ENCODE results near the gene MMP28.
A peak's percentile ranks its signal among the peaks of the same experiment; 100 is the strongest.

Gene MMP28

GRCh38 chr17:35795007-35795870, at the start of gene MMP28:
Gene MMP28 (minus strand): TSS chr17:35795641. CDS start chr17:35795377, 264 bp downstream.
- peak; percentile 68 for DNase-seq

GRCh38 chr17:35844547-35844946, 49.1 kb upstream of the MMP28 start:
- no peak for DNase-seq

- DNase-seq, result no peak
These were observed 48.3 kb upstream of the MMP28 start for GRCh38 chr17:35843698-35844097.

GRCh38 chr17:35842239-35842638, 46.8 kb upstream of the MMP28 start:
- DNase-seq, result no peak

GRCh38 chr17:35841505-35841904, 46.1 kb upstream of the MMP28 start:
- DNase-seq, result no peak

- DNase-seq, result no peak
These were observed 45.7 kb upstream of the MMP28 start for GRCh38 chr17:35841101-35841500.

- DNase-seq, result no peak
These were observed 29.8 kb upstream of the MMP28 start for GRCh38 chr17:35825206-35825605.

GRCh38 chr17:35821308-35821707, 25.9 kb upstream of the MMP28 start:
- DNase-seq, result no peak

- DNase-seq, result no peak
These were observed 24.0 kb upstream of the MMP28 start for GRCh38 chr17:35819455-35819854.

- no peak for DNase-seq
These were observed 21.8 kb upstream of the MMP28 start for GRCh38 chr17:35817196-35817595.

GRCh38 chr17:35816723-35817122, 21.3 kb upstream of the MMP28 start:
- DNase-seq, result no peak

- DNase-seq, result no peak
These were observed 17.0 kb upstream of the MMP28 start for GRCh38 chr17:35812456-35812855.

GRCh38 chr17:35811759-35812158, 16.3 kb upstream of the MMP28 start:
- DNase-seq, result no peak

- DNase-seq, result no peak
These were observed 14.5 kb upstream of the MMP28 start for GRCh38 chr17:35809855-35810461.

GRCh38 chr17:35808962-35809854, 13.8 kb upstream of the MMP28 start, which contains the start of gene TAF15:
Gene TAF15 (plus strand): TSS chr17:35809484. CDS start chr17:35809570, 86 bp downstream.
- peak; percentile 99 for DNase-seq

GRCh38 chr17:35808240-35808961, 13.0 kb upstream of the MMP28 start:
- DNase-seq, result no peak

GRCh38 chr17:35807371-35808144, 12.1 kb upstream of the MMP28 start:
- no peak for DNase-seq

GRCh38 chr17:35804658-35805192, 9.3 kb upstream of the MMP28 start:
- peak; percentile 97 for DNase-seq

GRCh38 chr17:35801583-35802224, 6.3 kb upstream of the MMP28 start:
- DNase-seq, result peak; percentile 87

GRCh38 chr17:35799942-35800341, 4.5 kb upstream of the MMP28 start:
- no peak for DNase-seq

- DNase-seq, result no peak
These were observed 2.5 kb upstream of the MMP28 start for GRCh38 chr17:35797918-35798317.
